Natural killer cell (primary cell): Measurements from ENCODE around the gene C17orf67. TPM values are rescaled to one million over a fixed set of nuclear protein-coding genes. Genes with fewer than 3 reads are reported as not detected.

ENCODE experiments used
- ATAC-seq, 3 donors: fragments of 150-1000 bp in 2 of 3; fragments of 200-7000 bp in 1 of 3; cut with Tn5 transposase; 1 replicate in 1 of 3; 2 replicates in 2 of 3; pipeline ENCODE4 v1.10.0; 2021; ENCODE audit warnings: mild to moderate bottlenecking in 2 of 3, moderate library complexity in 2 of 3
- DNase-seq, 2 donors: peaks; one replicate each; pipeline versions ENCODE4 v3.0.0 to v3.0.0-alpha.2; 2013 to 2021; ENCODE audit warnings: mixed read lengths in 1 of 2
- H3K27ac ChIP-seq: one replicate; pipeline ENCODE4 v1.5.1; 2013; ENCODE audit warnings: mild to moderate bottlenecking, low read length
- H3K27me3 ChIP-seq: one replicate; pipeline ENCODE4 v1.6.1; 2013; ENCODE audit warnings: low read length; ENCODE audit not compliant: control insufficient read depth, insufficient read depth
- H3K36me3 ChIP-seq: one replicate; pipeline ENCODE4 v1.6.1; 2013; ENCODE audit warnings: low read length; ENCODE audit not compliant: control insufficient read depth, insufficient read depth
- H3K4me1 ChIP-seq: one replicate; pipeline ENCODE4 v1.6.1; 2013; ENCODE audit warnings: low read length; ENCODE audit not compliant: control insufficient read depth, insufficient read depth
- H3K4me3 ChIP-seq: one replicate; pipeline ENCODE4 v1.5.1; 2013; ENCODE audit warnings: low read length
- H3K9me3 ChIP-seq: one replicate; pipeline ENCODE4 v1.6.1; 2013; ENCODE audit warnings: low read length; ENCODE audit not compliant: control insufficient read depth, insufficient read depth
- H3K27ac Mint-ChIP-seq, 2 donors: one replicate each; pipeline ENCODE4 v1.8.0; 2022; ENCODE audit warnings: mild to moderate bottlenecking in 2 of 2, mixed read lengths in 2 of 2, moderate library complexity in 1 of 2
- H3K27me3 Mint-ChIP-seq, 2 donors: one replicate each; pipeline ENCODE4 v1.8.0; 2022; ENCODE audit warnings: low read depth in 2 of 2, mixed read lengths in 2 of 2
- H3K36me3 Mint-ChIP-seq: one replicate; pipeline ENCODE4 v1.8.0; 2022; ENCODE audit warnings: mixed read lengths
- H3K4me1 Mint-ChIP-seq, 2 donors: one replicate each; pipeline ENCODE4 v1.8.0; 2022; ENCODE audit warnings: mixed read lengths in 2 of 2
- H3K4me3 Mint-ChIP-seq: one replicate; pipeline ENCODE4 v1.8.0; 2022; ENCODE audit warnings: mild to moderate bottlenecking, moderate library complexity, mixed read lengths
- H3K9me3 Mint-ChIP-seq, 2 donors: one replicate each; pipeline ENCODE4 v1.8.0; 2022; ENCODE audit warnings: mixed read lengths in 2 of 2
- WGBS: methylation state at CpG from one replicate; pipeline ENCODE4 v1.1.7; 2013; ENCODE audit warnings: missing lambda C conversion rate; ENCODE audit not compliant: insufficient coverage; 5-methylcytosine and 5-hydroxymethylcytosine counted together
- intact Hi-C: fragments of 100-400 bp; cut with micrococcal nuclease; formaldehyde crosslinking; loops from one replicate; pipeline ENCODE4 v1.14.2; 2022
- total RNA-seq, 4 donors: library from RNA; stranded (reverse); fragments of 120-200 nt in 1 of 4; gene quantifications; one replicate each; pipeline versions ENCODE4 v1.2.3 to v1.2.4, GENCODE V29; 2013 to 2022
- TF ChIP-seq, protein P1 (sequence below): fragments of 200-600 bp; IDR thresholded peaks from one replicate; pipeline ENCODE4 v1.8.0; 2022; ENCODE audit warnings: antibody characterized with exemption

Gene C17orf67
- total RNA-seq, 3 donors from 2014 or later (not counting 1 experiment from before 2014, with no cell fraction given), result 3.4 to 4.8 (median 3.5) TPM

DNA sequence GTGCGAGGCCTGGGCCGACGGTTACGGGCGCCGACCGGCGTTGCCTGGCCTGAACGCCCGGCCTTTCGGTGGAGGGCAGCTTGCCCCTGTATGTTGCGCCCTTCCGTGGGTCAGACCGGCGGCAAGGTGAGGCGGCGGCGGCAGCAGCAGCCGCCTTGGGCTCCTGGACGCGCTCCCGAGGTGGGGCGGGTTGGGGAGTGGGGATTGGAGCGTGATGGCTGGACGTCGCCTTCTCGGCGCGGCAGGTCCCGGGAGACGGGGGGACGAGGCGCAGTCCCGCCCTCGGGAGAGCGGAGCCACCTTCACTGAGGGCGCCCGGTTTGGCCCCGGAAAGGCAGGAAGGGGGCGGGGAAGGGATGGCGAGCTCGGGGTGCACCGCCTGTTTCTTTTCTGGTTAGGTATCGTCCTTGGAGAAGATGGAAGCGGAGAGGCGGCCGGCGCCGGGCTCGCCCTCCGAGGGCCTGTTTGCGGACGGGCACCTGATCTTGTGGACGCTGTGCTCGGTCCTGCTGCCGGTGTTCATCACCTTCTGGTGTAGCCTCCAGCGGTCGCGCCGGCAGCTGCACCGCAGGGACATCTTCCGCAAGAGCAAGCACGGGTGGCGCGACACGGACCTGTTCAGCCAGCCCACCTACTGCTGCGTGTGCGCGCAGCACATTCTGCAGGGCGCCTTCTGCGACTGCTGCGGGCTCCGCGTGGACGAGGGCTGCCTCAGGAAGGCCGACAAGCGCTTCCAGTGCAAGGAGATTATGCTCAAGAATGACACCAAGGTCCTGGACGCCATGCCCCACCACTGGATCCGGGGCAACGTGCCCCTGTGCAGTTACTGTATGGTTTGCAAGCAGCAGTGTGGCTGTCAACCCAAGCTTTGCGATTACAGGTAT lies 902 bp upstream of the C17orf67 start:
- H3K27me3 Mint-ChIP-seq, result no peaks in the 10 kb centered on the region
- peak overlapping the region; percentile 59 for H3K27ac ChIP-seq
- intact Hi-C loops, result loop anchor here (5.0 kb wide), 1 partner anchor 128 kb away; the partner anchor contains the start of gene COIL
- peak overlapping the region; percentile 97 for H3K4me3 Mint-ChIP-seq
- H3K36me3 Mint-ChIP-seq, result no peaks in the 10 kb centered on the region
- H3K9me3 ChIP-seq, result no peaks in the 10 kb centered on the region
- WGBS, result 1% methylated on average over 81 of the region's 81 CpGs
- H3K4me1 ChIP-seq, result peaks cover 20% of the 10 kb centered on the region
- TF ChIP-seq, protein P1, sequence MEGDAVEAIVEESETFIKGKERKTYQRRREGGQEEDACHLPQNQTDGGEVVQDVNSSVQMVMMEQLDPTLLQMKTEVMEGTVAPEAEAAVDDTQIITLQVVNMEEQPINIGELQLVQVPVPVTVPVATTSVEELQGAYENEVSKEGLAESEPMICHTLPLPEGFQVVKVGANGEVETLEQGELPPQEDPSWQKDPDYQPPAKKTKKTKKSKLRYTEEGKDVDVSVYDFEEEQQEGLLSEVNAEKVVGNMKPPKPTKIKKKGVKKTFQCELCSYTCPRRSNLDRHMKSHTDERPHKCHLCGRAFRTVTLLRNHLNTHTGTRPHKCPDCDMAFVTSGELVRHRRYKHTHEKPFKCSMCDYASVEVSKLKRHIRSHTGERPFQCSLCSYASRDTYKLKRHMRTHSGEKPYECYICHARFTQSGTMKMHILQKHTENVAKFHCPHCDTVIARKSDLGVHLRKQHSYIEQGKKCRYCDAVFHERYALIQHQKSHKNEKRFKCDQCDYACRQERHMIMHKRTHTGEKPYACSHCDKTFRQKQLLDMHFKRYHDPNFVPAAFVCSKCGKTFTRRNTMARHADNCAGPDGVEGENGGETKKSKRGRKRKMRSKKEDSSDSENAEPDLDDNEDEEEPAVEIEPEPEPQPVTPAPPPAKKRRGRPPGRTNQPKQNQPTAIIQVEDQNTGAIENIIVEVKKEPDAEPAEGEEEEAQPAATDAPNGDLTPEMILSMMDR, result no peak
- peak; percentile 55 to 84 for DNase-seq
- H3K4me3 ChIP-seq, result peak overlapping the region; percentile 84
- no peaks in the 10 kb centered on the region for H3K27me3 ChIP-seq
- peak; percentile 1 to 33 (median 16) for ATAC-seq
- no peaks in the 10 kb centered on the region for H3K9me3 Mint-ChIP-seq
- H3K4me1 Mint-ChIP-seq, result peaks cover 41 to 52% of the 10 kb centered on the region in 2 donors
- no peaks in the 10 kb centered on the region for H3K36me3 ChIP-seq
- peak overlapping the region; percentile 86 to 87 for H3K27ac Mint-ChIP-seq

DNA sequence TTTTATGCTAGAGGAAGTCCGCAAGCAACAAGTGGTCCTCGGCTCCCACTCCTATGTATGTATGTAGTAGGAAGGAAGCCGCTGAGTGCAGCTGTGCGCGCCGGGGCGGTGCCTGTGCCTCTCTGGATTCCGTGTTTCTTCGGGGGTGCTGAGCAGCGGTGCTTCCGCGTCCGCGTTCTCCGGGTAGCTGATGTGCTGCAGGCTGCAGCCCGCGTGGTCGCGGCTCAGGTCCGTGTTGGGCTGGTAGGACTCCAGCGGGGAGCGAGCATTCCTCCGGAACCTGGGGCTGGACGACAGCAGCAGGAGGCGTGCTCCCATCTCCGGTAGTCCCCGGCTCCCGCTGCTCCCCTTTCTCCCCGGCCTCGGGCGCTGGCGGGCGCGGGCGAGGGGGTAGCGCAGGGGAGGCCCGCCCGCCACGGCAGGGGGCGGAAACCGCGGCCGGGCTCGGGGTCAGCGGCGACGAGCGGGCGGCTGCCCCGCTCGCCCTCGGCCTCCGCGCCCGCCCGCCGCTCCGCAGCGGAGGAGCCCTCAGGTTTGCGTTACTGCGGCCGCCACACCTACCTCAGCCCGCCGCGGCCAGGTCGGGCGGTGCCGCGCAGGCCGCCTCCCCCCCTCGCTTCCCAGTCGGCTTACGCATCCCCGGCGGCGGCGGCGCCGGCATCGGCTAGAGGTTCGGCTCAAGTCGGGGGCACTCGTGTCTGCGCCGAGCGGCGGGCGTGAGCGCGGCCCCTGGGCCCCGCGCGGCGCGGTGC lies 487 bp downstream of the C17orf67 start:
- H3K27ac ChIP-seq, result peak overlapping the region; percentile 78
- under 1% methylated on average over 95 of the region's 95 CpGs for WGBS
- no peaks in the 10 kb centered on the region for H3K9me3 ChIP-seq
- Mint-ChIP-seq H3K4me3 (peak overlapping the region; percentile 89), H3K36me3 (no peaks in the 10 kb centered on the region), H3K27ac (peak overlapping the region; percentile 68 to 87), H3K9me3 (no peaks in the 10 kb centered on the region), H3K27me3 (no peaks in the 10 kb centered on the region), H3K4me1 (peaks cover 37 to 48% of the 10 kb centered on the region in 2 donors)
- DNase-seq (peak; percentile 40 to 82), ATAC-seq (peak; percentile 49 to 60 (median 52))
- TF ChIP-seq, protein P1, result no peak
- intact Hi-C loops, result loop anchor here (5.0 kb wide), 1 partner anchor 129 kb away; the partner anchor contains the start of gene COIL
- peak overlapping the region; percentile 77 for H3K4me3 ChIP-seq
- no peaks in the 10 kb centered on the region for H3K27me3 ChIP-seq
- H3K4me1 ChIP-seq, result peaks cover 20% of the 10 kb centered on the region
- no peaks in the 10 kb centered on the region for H3K36me3 ChIP-seq

- peak in 1 of 2 donors; percentile 22 for DNase-seq
- no peak overlapping the region for H3K4me3 ChIP-seq
- Mint-ChIP-seq H3K9me3 (no peaks in the 10 kb centered on the region), H3K4me1 (peaks cover 35 to 46% of the 10 kb centered on the region in 2 donors), H3K36me3 (no peaks in the 10 kb centered on the region), H3K27ac (peak overlapping the region; percentile 67 to 87), H3K27me3 (no peaks in the 10 kb centered on the region), H3K4me3 (peak overlapping the region; percentile 88)
- ATAC-seq, result no peak
- no peaks in the 10 kb centered on the region for H3K27me3 ChIP-seq
- peak overlapping the region; percentile 1 for H3K27ac ChIP-seq
- H3K4me1 ChIP-seq, result peaks cover 20% of the 10 kb centered on the region
- no peaks in the 10 kb centered on the region for H3K9me3 ChIP-seq
- intact Hi-C loops, result loop anchor here (5.0 kb wide), 1 partner anchor 130 kb away; the partner anchor contains the start of gene COIL
- no peaks in the 10 kb centered on the region for H3K36me3 ChIP-seq
- WGBS, result 57% methylated on average over 1 of the region's 4 CpGs
- TF ChIP-seq, protein P1, result no peak
Observed at GRCh38 chr17:56832446-56832845, 1.3 kb downstream of the C17orf67 start.
